K562 (cell line): ENCODE results near the gene CDC42SE2.

Experiments
- BHLHE40 ChIP-seq: IDR thresholded peaks from 2 replicates; pipeline ENCODE4 v1.6.1; 2011; ENCODE audit warnings: low read length, improper control_type of control experiment
- CC2D1A ChIP-seq: fragments of 450-650 bp; IDR thresholded peaks from 2 replicates; pipeline ENCODE4 v1.6.1; 2017; ENCODE audit warnings: mild to moderate bottlenecking
- EP300 ChIP-seq: IDR thresholded peaks from 2 replicates; pipeline ENCODE4 v1.6.1; 2012; ENCODE audit warnings: low read length, improper control_type of control experiment
- FOXM1 ChIP-seq, 2 experiments: fragments of 450-650 bp in 1 of 2; sonication (generic) in 1 of 2; formaldehyde crosslinking in 1 of 2; IDR thresholded peaks; 2 replicates each; pipeline versions ENCODE4 v1.6.1 to v1.9.0; 2017 to 2022; ENCODE audit warnings: low read depth in 2 of 2, mild to moderate bottlenecking in 2 of 2, missing genetic modification reagents in 1 of 2, moderate library complexity in 1 of 2
- GATA2 ChIP-seq: sonication (generic); formaldehyde crosslinking; IDR thresholded peaks from 2 replicates; pipeline ENCODE4 v1.4.0; 2020; ENCODE audit warnings: mild to moderate bottlenecking, missing genetic modification reagents
- HNRNPUL1 ChIP-seq: fragments of 200-400 bp; formaldehyde crosslinking; IDR thresholded peaks from 2 replicates; pipeline ENCODE4 v1.6.1; 2017; ENCODE audit warnings: low read length
- JUNB ChIP-seq: fragments of 450-650 bp; formaldehyde crosslinking; conservative IDR thresholded peaks from 2 replicates; pipeline ENCODE4 v1.4.0; 2020; ENCODE audit warnings: mild to moderate bottlenecking
- KDM1A ChIP-seq, 2 experiments: fragments of 450-650 bp; IDR thresholded peaks; 2 replicates each; pipeline ENCODE4 v1.6.1; 2016; ENCODE audit warnings: mild to moderate bottlenecking in 2 of 2
- KLF10 ChIP-seq: fragments of 250-450 bp; sonication (Bioruptor Pico); IDR thresholded peaks from 2 replicates; pipeline ENCODE4 v1.6.1; 2021; ENCODE audit warnings: matching md5 sums
- ZBTB8A ChIP-seq: fragments of 450-650 bp; IDR thresholded peaks from 2 replicates; pipeline ENCODE4 v1.6.1; 2018; ENCODE audit warnings: mild to moderate bottlenecking, moderate library complexity; ENCODE audit not compliant: partially characterized antibody
- TF ChIP-seq, protein P1 (sequence below): sonication (generic); formaldehyde crosslinking; IDR thresholded peaks from 2 replicates; pipeline ENCODE4 v1.8.1; 2023; ENCODE audit warnings: mild to moderate bottlenecking, missing genetic modification reagents
- TF ChIP-seq, protein P2 (sequence below), 3 experiments: fragments of 200-800 bp in 1 of 3; fragments of 250-450 bp in 1 of 3; fragments of 450-650 bp in 1 of 3; sonication (Bioruptor Pico) in 1 of 3; sonication (Bioruptor generic) in 1 of 3; formaldehyde crosslinking in 1 of 3; IDR thresholded peaks; 2 replicates each; pipeline versions ENCODE4 v1.6.1 to v1.8.0; 2016 to 2022; ENCODE audit warnings: mild to moderate bottlenecking in 2 of 3, missing genetic modification characterization in 2 of 3, missing compliant biosample characterization in 1 of 3, moderate library complexity in 1 of 3
- TF ChIP-seq, protein P3 (sequence below): fragments of 150-350 bp; IDR thresholded peaks from 2 replicates; pipeline ENCODE4 v1.6.1; 2014; ENCODE audit warnings: low read depth, mild to moderate bottlenecking, low read length, borderline replicate concordance
- TF ChIP-seq, protein P4 (sequence below), 2 experiments: fragments of 450-650 bp in 1 of 2; sonication (generic) in 1 of 2; formaldehyde crosslinking in 1 of 2; IDR thresholded peaks in 1 of 2; conservative IDR thresholded peaks in 1 of 2; 2 replicates each; pipeline versions ENCODE4 v1.6.1 to v1.8.1; 2016 to 2023; ENCODE audit warnings: mild to moderate bottlenecking in 2 of 2, moderate library complexity in 2 of 2, inconsistent platforms in 1 of 2, missing genetic modification reagents in 1 of 2

DNA sequence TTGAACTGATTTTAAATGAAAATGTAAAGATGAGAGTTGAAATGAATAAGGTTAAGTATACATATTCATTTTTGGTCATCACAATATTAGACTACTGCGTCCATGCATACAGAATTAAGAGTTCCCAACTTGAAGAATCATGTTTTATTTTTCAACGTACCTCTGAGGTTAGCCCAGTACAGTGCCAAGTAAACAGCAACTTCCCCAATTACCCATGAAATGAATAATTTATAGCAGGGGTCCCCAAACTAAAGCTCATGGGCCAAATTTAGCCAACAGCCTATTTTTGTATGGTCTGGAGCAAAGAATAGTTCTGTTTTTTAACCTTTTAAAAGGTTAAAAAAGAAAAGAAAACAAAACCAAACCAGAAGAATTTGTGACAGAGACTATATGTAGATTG is 167.9 kb downstream of the CDC42SE2 start:
- TF ChIP-seq JUNB (CRISPR knock-in tag), result no peak
- TF ChIP-seq, protein P1, sequence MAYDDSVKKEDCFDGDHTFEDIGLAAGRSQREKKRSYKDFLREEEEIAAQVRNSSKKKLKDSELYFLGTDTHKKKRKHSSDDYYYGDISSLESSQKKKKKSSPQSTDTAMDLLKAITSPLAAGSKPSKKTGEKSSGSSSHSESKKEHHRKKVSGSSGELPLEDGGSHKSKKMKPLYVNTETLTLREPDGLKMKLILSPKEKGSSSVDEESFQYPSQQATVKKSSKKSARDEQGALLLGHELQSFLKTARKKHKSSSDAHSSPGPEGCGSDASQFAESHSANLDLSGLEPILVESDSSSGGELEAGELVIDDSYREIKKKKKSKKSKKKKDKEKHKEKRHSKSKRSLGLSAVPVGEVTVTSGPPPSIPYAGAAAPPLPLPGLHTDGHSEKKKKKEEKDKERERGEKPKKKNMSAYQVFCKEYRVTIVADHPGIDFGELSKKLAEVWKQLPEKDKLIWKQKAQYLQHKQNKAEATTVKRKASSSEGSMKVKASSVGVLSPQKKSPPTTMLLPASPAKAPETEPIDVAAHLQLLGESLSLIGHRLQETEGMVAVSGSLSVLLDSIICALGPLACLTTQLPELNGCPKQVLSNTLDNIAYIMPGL, result no peak
- no peak for TF ChIP-seq KLF10
- TF ChIP-seq EP300, result no peak
- TF ChIP-seq, protein P2, sequence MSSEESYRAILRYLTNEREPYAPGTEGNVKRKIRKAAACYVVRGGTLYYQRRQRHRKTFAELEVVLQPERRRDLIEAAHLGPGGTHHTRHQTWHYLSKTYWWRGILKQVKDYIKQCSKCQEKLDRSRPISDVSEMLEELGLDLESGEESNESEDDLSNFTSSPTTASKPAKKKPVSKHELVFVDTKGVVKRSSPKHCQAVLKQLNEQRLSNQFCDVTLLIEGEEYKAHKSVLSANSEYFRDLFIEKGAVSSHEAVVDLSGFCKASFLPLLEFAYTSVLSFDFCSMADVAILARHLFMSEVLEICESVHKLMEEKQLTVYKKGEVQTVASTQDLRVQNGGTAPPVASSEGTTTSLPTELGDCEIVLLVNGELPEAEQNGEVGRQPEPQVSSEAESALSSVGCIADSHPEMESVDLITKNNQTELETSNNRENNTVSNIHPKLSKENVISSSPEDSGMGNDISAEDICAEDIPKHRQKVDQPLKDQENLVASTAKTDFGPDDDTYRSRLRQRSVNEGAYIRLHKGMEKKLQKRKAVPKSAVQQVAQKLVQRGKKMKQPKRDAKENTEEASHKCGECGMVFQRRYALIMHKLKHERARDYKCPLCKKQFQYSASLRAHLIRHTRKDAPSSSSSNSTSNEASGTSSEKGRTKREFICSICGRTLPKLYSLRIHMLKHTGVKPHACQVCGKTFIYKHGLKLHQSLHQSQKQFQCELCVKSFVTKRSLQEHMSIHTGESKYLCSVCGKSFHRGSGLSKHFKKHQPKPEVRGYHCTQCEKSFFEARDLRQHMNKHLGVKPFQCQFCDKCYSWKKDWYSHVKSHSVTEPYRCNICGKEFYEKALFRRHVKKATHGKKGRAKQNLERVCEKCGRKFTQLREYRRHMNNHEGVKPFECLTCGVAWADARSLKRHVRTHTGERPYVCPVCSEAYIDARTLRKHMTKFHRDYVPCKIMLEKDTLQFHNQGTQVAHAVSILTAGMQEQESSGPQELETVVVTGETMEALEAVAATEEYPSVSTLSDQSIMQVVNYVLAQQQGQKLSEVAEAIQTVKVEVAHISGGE (CRISPR knock-in tag; IDR thresholded peaks at IDR 0.05), result no peak
- no peak for TF ChIP-seq ZBTB8A
- TF ChIP-seq, protein P3, sequence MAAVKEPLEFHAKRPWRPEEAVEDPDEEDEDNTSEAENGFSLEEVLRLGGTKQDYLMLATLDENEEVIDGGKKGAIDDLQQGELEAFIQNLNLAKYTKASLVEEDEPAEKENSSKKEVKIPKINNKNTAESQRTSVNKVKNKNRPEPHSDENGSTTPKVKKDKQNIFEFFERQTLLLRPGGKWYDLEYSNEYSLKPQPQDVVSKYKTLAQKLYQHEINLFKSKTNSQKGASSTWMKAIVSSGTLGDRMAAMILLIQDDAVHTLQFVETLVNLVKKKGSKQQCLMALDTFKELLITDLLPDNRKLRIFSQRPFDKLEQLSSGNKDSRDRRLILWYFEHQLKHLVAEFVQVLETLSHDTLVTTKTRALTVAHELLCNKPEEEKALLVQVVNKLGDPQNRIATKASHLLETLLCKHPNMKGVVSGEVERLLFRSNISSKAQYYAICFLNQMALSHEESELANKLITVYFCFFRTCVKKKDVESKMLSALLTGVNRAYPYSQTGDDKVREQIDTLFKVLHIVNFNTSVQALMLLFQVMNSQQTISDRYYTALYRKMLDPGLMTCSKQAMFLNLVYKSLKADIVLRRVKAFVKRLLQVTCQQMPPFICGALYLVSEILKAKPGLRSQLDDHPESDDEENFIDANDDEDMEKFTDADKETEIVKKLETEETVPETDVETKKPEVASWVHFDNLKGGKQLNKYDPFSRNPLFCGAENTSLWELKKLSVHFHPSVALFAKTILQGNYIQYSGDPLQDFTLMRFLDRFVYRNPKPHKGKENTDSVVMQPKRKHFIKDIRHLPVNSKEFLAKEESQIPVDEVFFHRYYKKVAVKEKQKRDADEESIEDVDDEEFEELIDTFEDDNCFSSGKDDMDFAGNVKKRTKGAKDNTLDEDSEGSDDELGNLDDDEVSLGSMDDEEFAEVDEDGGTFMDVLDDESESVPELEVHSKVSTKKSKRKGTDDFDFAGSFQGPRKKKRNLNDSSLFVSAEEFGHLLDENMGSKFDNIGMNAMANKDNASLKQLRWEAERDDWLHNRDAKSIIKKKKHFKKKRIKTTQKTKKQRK, result no peak
- TF ChIP-seq, protein P4, sequence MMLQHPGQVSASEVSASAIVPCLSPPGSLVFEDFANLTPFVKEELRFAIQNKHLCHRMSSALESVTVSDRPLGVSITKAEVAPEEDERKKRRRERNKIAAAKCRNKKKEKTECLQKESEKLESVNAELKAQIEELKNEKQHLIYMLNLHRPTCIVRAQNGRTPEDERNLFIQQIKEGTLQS (IDR thresholded peaks at IDR 0.05), result no peak
- TF ChIP-seq, protein P4 (CRISPR knock-in tag; conservative IDR thresholded peaks at IDR 0.05), result no peak
- no peak for TF ChIP-seq GATA2 (CRISPR knock-in tag)
- TF ChIP-seq HNRNPUL1, result no peak
- TF ChIP-seq KDM1A (IDR thresholded peaks at IDR 0.05), result no peak
- no peak for TF ChIP-seq FOXM1 (IDR thresholded peaks at IDR 0.05; ENCODE audit: low read depth)
- no peak for TF ChIP-seq FOXM1 (CRISPR knock-in tag; IDR thresholded peaks at IDR 0.05; ENCODE audit: low read depth)
- TF ChIP-seq CC2D1A, result no peak
- no peak for TF ChIP-seq BHLHE40
